ENCODE results near the gene LOXL1.

LOXL1 gene

DNA sequence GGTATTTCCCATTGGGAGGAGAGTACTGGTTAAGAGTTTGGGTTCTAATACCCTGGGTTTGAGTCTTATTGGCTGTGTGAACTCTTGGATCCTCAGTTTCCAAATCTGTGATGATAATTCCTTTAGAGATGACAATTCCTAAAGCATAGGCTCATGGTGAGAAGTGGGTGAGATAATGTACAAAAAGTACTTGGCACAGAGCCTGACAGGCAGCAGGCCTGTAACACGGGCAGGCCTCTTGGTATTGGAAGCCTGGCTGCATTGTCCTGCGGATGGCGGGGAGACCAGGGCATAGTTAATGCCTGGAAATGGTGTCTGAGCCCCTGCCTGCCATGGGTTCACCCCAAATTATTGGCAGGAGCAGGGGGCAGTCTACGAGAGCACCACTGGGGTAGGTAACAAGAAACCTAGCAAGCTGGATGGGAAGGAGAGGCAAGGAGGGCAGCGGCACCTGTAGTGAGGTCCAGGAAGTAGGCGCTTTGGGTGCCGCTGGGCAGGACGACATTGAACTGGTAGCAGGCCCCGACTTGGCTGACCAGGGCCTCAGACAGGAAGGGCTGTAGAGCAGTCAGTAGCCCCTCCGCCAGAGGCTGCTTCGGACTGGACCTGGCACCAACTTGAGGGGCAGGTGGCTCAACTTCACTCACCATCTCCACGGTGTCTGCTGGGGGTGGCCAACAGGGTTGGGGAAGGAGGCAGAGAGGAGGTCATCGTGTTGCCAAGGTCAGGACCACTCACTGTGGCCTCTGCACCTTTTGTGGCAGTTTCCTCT is 58.1 kb downstream of the LOXL1 start:
- FAIRE-seq, result no peak
- no peak for TF ChIP-seq POLR2A (IDR thresholded peaks at IDR 0.05; ENCODE audit: low read depth, low read length)
- DNase-seq (ENCODE audit: insufficient read length, low spot score), result no peak

DNA sequence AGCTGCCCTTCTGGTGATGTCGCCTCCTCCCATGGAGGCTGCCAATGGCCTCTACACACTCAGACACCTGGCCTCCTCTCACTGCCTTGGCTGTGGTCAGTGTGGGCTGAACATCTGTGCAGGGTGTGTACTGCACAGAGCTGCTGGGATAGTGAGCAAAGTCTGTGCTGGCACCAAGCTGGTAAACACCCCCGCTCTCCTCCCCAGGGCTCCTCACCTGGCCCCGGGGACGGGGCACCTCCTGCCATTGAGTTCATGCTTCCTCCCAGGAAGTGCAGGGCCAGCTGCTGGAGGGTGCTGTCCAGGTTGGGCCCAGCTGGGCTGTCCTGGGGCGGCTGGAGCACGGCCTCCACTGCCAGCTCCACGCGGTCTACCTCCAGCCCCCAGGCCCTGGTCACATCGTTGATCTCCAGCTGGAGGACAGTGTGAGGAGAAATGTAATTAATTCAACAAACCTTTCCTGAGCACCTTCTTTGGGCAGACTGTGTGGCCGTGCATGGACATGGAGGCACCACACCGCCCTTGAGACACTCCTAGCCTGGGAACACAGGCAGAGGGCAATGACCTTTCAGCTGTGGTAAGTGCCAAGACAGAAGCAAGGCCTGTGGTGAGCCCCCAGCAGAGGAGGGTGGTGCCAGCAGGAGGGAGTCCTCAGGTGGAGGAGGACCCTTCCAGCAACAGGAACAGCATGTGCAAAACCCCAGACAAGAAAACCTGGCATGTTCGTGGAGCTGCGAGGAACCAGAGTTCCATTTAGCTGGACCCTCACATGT is 59.0 kb downstream of the LOXL1 start:
- DNase-seq (ENCODE audit: insufficient read length, low spot score), result no peak
- no peak for TF ChIP-seq POLR2A (IDR thresholded peaks at IDR 0.05; ENCODE audit: low read depth, low read length)
- FAIRE-seq, result no peak

GRCh38 chr15:73986055-73986775 is 60.0 kb downstream of the LOXL1 start:
- no peak for FAIRE-seq
- DNase-seq (ENCODE audit: insufficient read length, low spot score), result no peak
- TF ChIP-seq POLR2A (IDR thresholded peaks at IDR 0.05; ENCODE audit: low read depth, low read length), result no peak

GRCh38 chr15:73986776-73987056 is 60.5 kb downstream of the LOXL1 start:
- DNase-seq (ENCODE audit: insufficient read length, low spot score), result no peak
- no peak for FAIRE-seq
- no peak for TF ChIP-seq POLR2A (IDR thresholded peaks at IDR 0.05; ENCODE audit: low read depth, low read length)

- no peak for TF ChIP-seq POLR2A (IDR thresholded peaks at IDR 0.05; ENCODE audit: low read depth, low read length)
- DNase-seq (ENCODE audit: insufficient read length, low spot score), result no peak
- no peak for FAIRE-seq
Measured at GRCh38 chr15:73987250-73987649, 61.0 kb downstream of the LOXL1 start.

GRCh38 chr15:73987681-73988444 is 61.6 kb downstream of the LOXL1 start:
- TF ChIP-seq POLR2A (IDR thresholded peaks at IDR 0.05; ENCODE audit: low read depth, low read length), result no peak
- DNase-seq (ENCODE audit: insufficient read length, low spot score) (no peak), FAIRE-seq (no peak)

- no peak for DNase-seq (ENCODE audit: insufficient read length, low spot score)
- TF ChIP-seq POLR2A (IDR thresholded peaks at IDR 0.05; ENCODE audit: low read depth, low read length), result no peak
- FAIRE-seq, result no peak
Measured at GRCh38 chr15:73988445-73988969, 62.2 kb downstream of the LOXL1 start.

DNA sequence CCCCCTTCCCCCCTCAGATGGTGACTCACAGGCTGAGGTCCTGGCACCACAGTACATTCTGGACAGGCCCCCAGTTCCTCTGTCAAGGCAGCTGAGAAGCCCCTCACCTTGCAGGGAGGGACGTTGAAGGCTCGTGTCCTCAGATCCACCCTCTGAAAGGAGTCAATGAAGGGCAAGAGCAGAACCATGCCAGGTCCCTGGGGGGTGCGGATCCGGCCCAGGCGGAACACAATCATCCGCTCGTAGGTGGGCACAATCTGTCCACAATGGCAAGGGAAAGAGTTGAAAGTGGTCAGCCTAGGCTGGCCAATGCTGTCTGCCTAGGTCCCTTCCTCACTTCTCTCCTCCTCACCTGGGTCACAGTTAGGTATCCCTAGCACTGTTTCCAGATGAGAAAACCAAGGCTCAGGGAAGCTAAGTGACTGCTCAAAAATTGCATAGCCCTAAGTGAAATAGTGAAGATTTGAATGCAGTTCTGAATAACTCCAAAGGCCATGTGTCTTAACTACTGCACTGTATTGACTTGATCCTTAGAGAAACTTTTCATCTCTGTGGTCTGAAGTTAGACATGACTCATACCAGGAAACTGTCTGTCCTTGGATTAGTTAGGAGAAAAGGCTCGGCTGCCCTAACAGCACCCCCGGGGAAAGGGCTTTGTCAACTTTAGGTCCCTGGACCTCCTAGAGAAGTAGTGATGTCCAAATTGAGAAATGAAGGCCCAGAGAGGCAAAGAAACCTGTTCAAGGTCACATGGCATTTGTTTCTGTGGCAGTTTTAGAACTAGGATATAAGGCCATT is 62.9 kb downstream of the LOXL1 start:
- no peak for TF ChIP-seq POLR2A (IDR thresholded peaks at IDR 0.05; ENCODE audit: low read depth, low read length)
- DNase-seq (ENCODE audit: insufficient read length, low spot score) (no peak), FAIRE-seq (no peak)

- DNase-seq (ENCODE audit: insufficient read length, low spot score), result no peak
- TF ChIP-seq POLR2A (IDR thresholded peaks at IDR 0.05; ENCODE audit: low read depth, low read length), result no peak
- FAIRE-seq, result no peak
Measured at GRCh38 chr15:73990250-73991005, 64.2 kb downstream of the LOXL1 start.

DNA sequence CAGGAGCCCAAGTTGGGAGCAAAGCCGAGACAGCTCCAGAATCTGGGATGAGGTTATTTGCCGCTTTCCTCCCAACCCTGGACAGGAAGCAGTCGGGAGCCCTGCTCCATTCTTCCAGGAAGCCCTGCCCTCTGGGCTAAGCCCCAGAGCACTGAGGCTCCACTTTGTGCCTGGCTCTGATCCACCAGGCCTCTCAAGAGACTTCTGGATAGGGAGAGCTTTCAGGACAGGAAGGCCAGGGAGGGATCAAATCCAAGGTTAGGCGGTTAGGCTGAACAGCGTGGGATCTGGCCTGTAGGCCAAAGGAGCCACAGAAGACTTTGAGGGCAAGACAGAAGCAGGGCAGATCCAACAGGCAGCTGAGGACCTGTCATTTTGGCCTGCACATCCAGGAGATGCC is 65.0 kb downstream of the LOXL1 start:
- TF ChIP-seq POLR2A (IDR thresholded peaks at IDR 0.05; ENCODE audit: low read depth, low read length), result no peak
- DNase-seq (ENCODE audit: insufficient read length, low spot score) (no peak), FAIRE-seq (no peak)

GRCh38 chr15:73991726-73992593 is 65.7 kb downstream of the LOXL1 start, which contains the start of gene STOML1:
Gene STOML1 (minus strand): TSS chr15:73992295. CDS start chr15:73992223, 72 bp downstream.
- TF ChIP-seq POLR2A (IDR thresholded peaks at IDR 0.05; ENCODE audit: low read depth, low read length), result peak; percentile 70
- no peak for FAIRE-seq
- DNase-seq (ENCODE audit: insufficient read length, low spot score), result peak; percentile 44
